HG03064 (cell line): ENCODE data around the gene MYH9.

ENCODE experiments used
- ATAC-seq: cut with Tn5 transposase; IDR thresholded peaks from one replicate; pipeline ENCODE4 v1.9.1; 2021; ENCODE audit warnings: low read depth; ENCODE audit not compliant: unreplicated experiment

MYH9 gene

GRCh38 chr22:36236388-36237319 is 151.1 kb downstream of the MYH9 start:
- ATAC-seq: no peak

GRCh38 chr22:36235585-36235984 is 152.2 kb downstream of the MYH9 start:
- ATAC-seq: no peak

- ATAC-seq: no peak
Observed at GRCh38 chr22:36234919-36235318, 152.8 kb downstream of the MYH9 start.

- no peak for ATAC-seq
Observed at GRCh38 chr22:36234213-36234612, 153.6 kb downstream of the MYH9 start.

GRCh38 chr22:36233796-36234195 is 154.0 kb downstream of the MYH9 start:
- no peak for ATAC-seq

GRCh38 chr22:36232715-36233401 is 154.9 kb downstream of the MYH9 start:
- no peak for ATAC-seq
